Hepatocyte (in vitro differentiated cells): Measurements from ENCODE around the gene SRC.

Source experiments
- EZH2phosphoT487 ChIP-seq: fragments of 200-600 bp; sonication (generic); IDR thresholded peaks from one replicate; pipeline ENCODE4 v1.6.1; 2018; ENCODE audit warnings: antibody characterized with exemption, mild to moderate bottlenecking, low read depth, moderate library complexity; ENCODE audit not compliant: unreplicated experiment, severe bottlenecking
- TF ChIP-seq, protein P1 (sequence below): fragments of 200-600 bp; sonication (generic); IDR thresholded peaks from 2 replicates; pipeline ENCODE4 v1.5.1; 2016; ENCODE audit warnings: antibody characterized with exemption, mild to moderate bottlenecking; ENCODE audit not compliant: poor library complexity

DNA sequence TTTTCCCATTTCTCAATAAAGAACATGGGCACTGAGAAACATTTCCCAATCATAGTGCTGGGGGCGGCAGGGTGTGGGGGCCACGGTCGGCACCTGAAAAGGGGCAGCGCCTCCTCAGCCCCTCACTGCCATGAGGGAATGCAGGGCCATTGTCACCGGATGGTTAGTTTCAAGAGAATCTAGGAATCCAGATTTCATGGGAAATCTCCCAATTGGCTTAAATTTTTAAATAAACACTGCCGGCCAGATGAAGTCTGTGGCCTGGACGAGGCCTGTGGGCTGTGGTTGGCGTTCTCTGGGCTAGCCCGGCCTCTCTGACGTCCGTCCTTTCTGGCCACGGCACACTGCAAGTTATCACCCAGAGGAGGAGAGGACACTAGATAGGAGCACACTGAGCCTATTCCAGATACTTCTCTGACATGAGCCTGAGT lies 30.9 kb upstream of the SRC start:
- TF ChIP-seq EZH2phosphoT487, result no peak
- TF ChIP-seq, protein P1, sequence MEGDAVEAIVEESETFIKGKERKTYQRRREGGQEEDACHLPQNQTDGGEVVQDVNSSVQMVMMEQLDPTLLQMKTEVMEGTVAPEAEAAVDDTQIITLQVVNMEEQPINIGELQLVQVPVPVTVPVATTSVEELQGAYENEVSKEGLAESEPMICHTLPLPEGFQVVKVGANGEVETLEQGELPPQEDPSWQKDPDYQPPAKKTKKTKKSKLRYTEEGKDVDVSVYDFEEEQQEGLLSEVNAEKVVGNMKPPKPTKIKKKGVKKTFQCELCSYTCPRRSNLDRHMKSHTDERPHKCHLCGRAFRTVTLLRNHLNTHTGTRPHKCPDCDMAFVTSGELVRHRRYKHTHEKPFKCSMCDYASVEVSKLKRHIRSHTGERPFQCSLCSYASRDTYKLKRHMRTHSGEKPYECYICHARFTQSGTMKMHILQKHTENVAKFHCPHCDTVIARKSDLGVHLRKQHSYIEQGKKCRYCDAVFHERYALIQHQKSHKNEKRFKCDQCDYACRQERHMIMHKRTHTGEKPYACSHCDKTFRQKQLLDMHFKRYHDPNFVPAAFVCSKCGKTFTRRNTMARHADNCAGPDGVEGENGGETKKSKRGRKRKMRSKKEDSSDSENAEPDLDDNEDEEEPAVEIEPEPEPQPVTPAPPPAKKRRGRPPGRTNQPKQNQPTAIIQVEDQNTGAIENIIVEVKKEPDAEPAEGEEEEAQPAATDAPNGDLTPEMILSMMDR, result no peak
